Loucy (cell line): ENCODE measurements around the gene MED26.
"Not testable (repeated sequence)": the region's sequence is repeated elsewhere in the genome, so short reads cannot be mapped to it uniquely, and the experiment has no call there.

ENCODE experiments used
- H2AFZ ChIP-seq: fragments of 200-600 bp; sonication (generic); 2 replicates; pipeline ENCODE4 v1.6.0; 2016; ENCODE audit warnings: antibody characterized with exemption, mild to moderate bottlenecking, low read length, moderate library complexity
- H3F3A ChIP-seq: fragments of 200-600 bp; 2 replicates; pipeline ENCODE4 v1.6.0; 2016; ENCODE audit warnings: antibody characterized with exemption, low read depth, mild to moderate bottlenecking
- H3K27me3 ChIP-seq: fragments of 200-600 bp; sonication (generic); 2 replicates; pipeline ENCODE4 v1.6.1; 2014; ENCODE audit warnings: low read length, mild to moderate bottlenecking; ENCODE audit not compliant: insufficient read depth, poor library complexity, severe bottlenecking
- H3K36me3 ChIP-seq: fragments of 200-600 bp; sonication (generic); 2 replicates; pipeline ENCODE4 v1.6.1; 2016; ENCODE audit warnings: low read length; ENCODE audit not compliant: insufficient read depth
- H3K4me1 ChIP-seq: fragments of 200-600 bp; sonication (generic); 2 replicates; pipeline ENCODE4 v1.5.1; 2014; ENCODE audit warnings: low read length, mild to moderate bottlenecking; ENCODE audit not compliant: insufficient read depth, poor library complexity, severe bottlenecking
- H3K4me2 ChIP-seq: fragments of 200-600 bp; sonication (generic); 2 replicates; pipeline ENCODE4 v1.6.0; 2014; ENCODE audit warnings: antibody characterized with exemption, low read length, low read depth, mild to moderate bottlenecking; ENCODE audit not compliant: poor library complexity, severe bottlenecking
- H3K4me3 ChIP-seq: fragments of 200-600 bp; sonication (generic); 2 replicates; pipeline ENCODE4 v1.5.1; 2014; ENCODE audit warnings: low read length, mild to moderate bottlenecking, mixed read lengths; ENCODE audit not compliant: poor library complexity, severe bottlenecking
- H3K79me2 ChIP-seq: fragments of 200-600 bp; sonication (generic); 2 replicates; pipeline ENCODE4 v1.6.1; 2014; ENCODE audit warnings: low read length; ENCODE audit not compliant: insufficient read depth
- H3K9ac ChIP-seq: fragments of 200-600 bp; sonication (generic); 2 replicates; pipeline ENCODE4 v1.6.0; 2014; ENCODE audit warnings: mild to moderate bottlenecking, low read depth, low read length, moderate library complexity; ENCODE audit not compliant: poor library complexity, severe bottlenecking
- H3K9me2 ChIP-seq: fragments of 200-600 bp; sonication (generic); replicated peaks from 2 replicates; pipeline ENCODE4 v1.6.1; 2016; ENCODE audit warnings: low read depth, low read length, mixed read lengths
- H3K9me3 ChIP-seq: fragments of 200-600 bp; sonication (generic); 2 replicates; pipeline ENCODE4 v1.6.1; 2014; ENCODE audit warnings: mild to moderate bottlenecking, antibody characterized with exemption, low read length, low read depth; ENCODE audit not compliant: insufficient read depth
- H4K20me1 ChIP-seq: fragments of 200-600 bp; sonication (generic); 2 replicates; pipeline ENCODE4 v1.6.0; 2014; ENCODE audit warnings: antibody characterized with exemption, low read length, mild to moderate bottlenecking; ENCODE audit not compliant: insufficient read depth, poor library complexity, severe bottlenecking
- CTCF ChIP-seq: fragments of 200-600 bp; sonication (generic); conservative IDR thresholded peaks from 2 replicates; pipeline ENCODE4 v1.5.1; 2014; ENCODE audit warnings: mild to moderate bottlenecking, antibody characterized with exemption, low read length
- EZH2phosphoT487 ChIP-seq: fragments of 200-600 bp; IDR thresholded peaks from 2 replicates; pipeline ENCODE4 v1.6.1; 2018; ENCODE audit warnings: antibody characterized with exemption, mild to moderate bottlenecking, moderate library complexity, borderline replicate concordance

The MED26 gene

DNA sequence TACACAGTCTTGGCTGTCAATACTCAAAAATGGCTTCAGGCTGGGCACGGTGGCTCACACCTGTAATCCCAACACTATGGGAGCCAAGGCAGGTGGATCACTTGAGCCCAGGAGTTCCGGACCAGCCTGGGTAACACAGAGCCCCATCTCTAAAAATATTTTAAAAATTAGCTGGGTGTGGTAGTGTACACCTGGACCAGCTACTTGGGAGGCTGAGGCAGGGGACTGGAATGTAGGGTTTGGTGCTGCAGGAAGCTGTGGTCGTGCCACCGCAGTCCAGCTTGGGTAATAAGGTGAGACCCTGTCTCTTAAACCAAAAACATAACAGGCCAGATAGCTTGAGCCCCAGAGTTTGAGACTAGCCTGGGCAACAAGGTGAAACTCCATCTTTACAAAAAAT is 79.0 kb downstream of the MED26 start:
- Histone ChIP-seq H3K9me2 (no peaks in the 10 kb centered on the region), H3K27me3 (no peaks in the 10 kb centered on the region), H3K9ac (no peak overlapping the region), H2AFZ (no peak overlapping the region), H4K20me1 (no peaks in the 10 kb centered on the region), H3K79me2 (peaks cover 10% of the 10 kb centered on the region), H3K4me3 (no peak overlapping the region), H3K4me1 (peaks cover 7% of the 10 kb centered on the region), H3F3A (peaks cover 2% of the 10 kb centered on the region; the same call in 1 of the 2 replicates), H3K36me3 (peaks cover 16% of the 10 kb centered on the region; the same call in 1 of the 2 replicates), H3K4me2 (no peak overlapping the region), H3K9me3 (no peaks in the 10 kb centered on the region)
- TF ChIP-seq CTCF (no peak), EZH2phosphoT487 (no peak)

DNA sequence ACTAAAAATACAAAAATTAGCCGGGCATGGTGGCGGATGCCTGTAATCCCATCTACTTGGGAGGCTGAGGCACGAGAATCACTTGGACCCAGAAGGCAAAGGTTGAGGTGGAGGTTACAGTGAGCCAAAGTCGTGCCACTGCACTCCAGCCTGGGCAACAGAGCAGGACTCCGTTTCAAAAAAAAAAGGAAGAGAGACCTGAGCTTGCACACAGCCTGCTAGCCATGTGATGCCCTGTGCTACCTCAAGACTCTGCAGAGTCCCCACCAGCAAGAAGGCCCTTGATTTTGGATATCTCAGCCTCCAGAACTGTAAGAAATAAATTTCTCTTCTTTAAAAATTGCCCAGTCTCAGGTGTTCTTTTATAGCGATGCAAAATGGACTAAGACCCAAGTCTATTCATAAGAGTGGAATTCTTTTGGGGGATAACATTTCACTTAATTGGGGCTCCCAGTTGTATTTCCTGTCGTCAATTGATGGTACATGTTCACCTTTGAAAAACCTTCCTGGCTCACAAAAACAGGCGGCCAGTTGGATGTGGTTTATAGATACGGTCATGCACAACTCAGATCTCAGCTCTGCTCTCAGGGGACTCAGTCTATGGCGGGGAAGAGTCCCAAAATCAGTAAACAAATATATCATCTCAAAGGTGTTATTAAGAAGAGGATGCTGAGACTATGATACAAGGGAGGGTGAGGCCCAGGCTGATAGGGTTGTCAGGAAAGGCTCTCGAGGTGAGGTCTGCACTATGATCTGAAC is 83.4 kb downstream of the MED26 start:
- peak overlapping the region; percentile 23 for H3K4me2 ChIP-seq
- no peaks in the 10 kb centered on the region for H3K9me2 ChIP-seq
- peaks cover 23% of the 10 kb centered on the region for H4K20me1 ChIP-seq
- H3K4me3 ChIP-seq: peak overlapping the region; percentile 9
- H3K36me3 ChIP-seq: no peaks in the 10 kb centered on the region
- no peak overlapping the region for H2AFZ ChIP-seq
- H3K9me3 ChIP-seq: no peaks in the 10 kb centered on the region
- peaks cover 32% of the 10 kb centered on the region for H3K4me1 ChIP-seq
- no peaks in the 10 kb centered on the region for H3K27me3 ChIP-seq
- TF ChIP-seq EZH2phosphoT487 (no peak), CTCF (no peak)
- H3F3A ChIP-seq: peaks cover 2% of the 10 kb centered on the region; the same call in 1 of the 2 replicates
- H3K9ac ChIP-seq: no peak overlapping the region
- peaks cover 50% of the 10 kb centered on the region for H3K79me2 ChIP-seq

GRCh38 chr19:16543734-16544133 is 84.3 kb downstream of the MED26 start:
- not testable (repeated sequence) for H3F3A ChIP-seq, H2AFZ ChIP-seq, H3K36me3 ChIP-seq, H3K9me3 ChIP-seq, H3K27me3 ChIP-seq, H3K9me2 ChIP-seq
- Histone ChIP-seq H3K79me2 (peaks cover 59% of the 10 kb centered on the region), H3K4me2 (peak overlapping the region; percentile 88), H3K9ac (peak overlapping the region; percentile 93), H3K4me3 (peak overlapping the region; percentile 93), H3K4me1 (peaks cover 36% of the 10 kb centered on the region), H4K20me1 (peaks cover 30% of the 10 kb centered on the region)
